Heart right ventricle (tissue), 16 donors: Measurements from ENCODE around the gene ADH1C. TPM values are rescaled to one million over a fixed set of nuclear protein-coding genes. Genes with fewer than 3 reads are reported as not detected.

ENCODE experiments used
- ATAC-seq, 8 donors: fragments of 200-7000 bp; cut with Tn5 transposase; one replicate each; pipeline ENCODE4 v1.9.1; 2020; ENCODE audit warnings: mild to moderate bottlenecking in 8 of 8, moderate library complexity in 8 of 8, moderate number of reproducible peaks in 1 of 8
- DNase-seq, 2 donors: peaks; one replicate each; pipeline ENCODE4 v3.0.0-alpha.2; 2020
- H3K27ac ChIP-seq, 10 donors: fragments of 200-600 bp; sonication (generic) in 2 of 10; one replicate each; pipeline versions ENCODE4 v1.5.0 to v1.8.0; 2020 to 2022; ENCODE audit warnings: mild to moderate bottlenecking in 3 of 10
- H3K27me3 ChIP-seq, 7 donors: fragments of 200-600 bp; one replicate each; pipeline ENCODE4 v1.8.0; 2021 to 2022; ENCODE audit warnings: mild to moderate bottlenecking in 2 of 7
- H3K36me3 ChIP-seq, 9 donors: fragments of 200-600 bp; sonication (generic) in 1 of 9; one replicate each; pipeline versions ENCODE4 v1.5.0 to v1.8.0; 2020 to 2022; ENCODE audit warnings: mild to moderate bottlenecking in 2 of 9
- H3K4me1 ChIP-seq, 9 donors: fragments of 200-600 bp; sonication (generic) in 1 of 9; one replicate each; pipeline versions ENCODE4 v1.5.0 to v1.8.0; 2020 to 2022; ENCODE audit warnings: mild to moderate bottlenecking in 4 of 9
- H3K4me3 ChIP-seq, 10 donors: fragments of 200-600 bp; sonication (generic) in 2 of 10; one replicate each; pipeline versions ENCODE4 v1.5.0 to v1.8.0; 2020 to 2022; ENCODE audit warnings: mild to moderate bottlenecking in 7 of 10, moderate library complexity in 2 of 10
- H3K9me3 ChIP-seq, 11 donors: fragments of 200-600 bp in 10 of 11; sonication (generic) in 2 of 11; one replicate each; pipeline versions ENCODE4 v1.5.0 to v1.8.0; 2013 to 2022; ENCODE audit warnings: mild to moderate bottlenecking in 2 of 11, control low read depth in 1 of 11, moderate library complexity in 1 of 11
- CTCF ChIP-seq, 9 donors: fragments of 200-600 bp; sonication (generic) in 2 of 9; IDR thresholded peaks; one replicate each; pipeline versions ENCODE4 v1.5.0 to v1.8.0; 2021 to 2022; ENCODE audit warnings: antibody characterized with exemption in 9 of 9, mild to moderate bottlenecking in 5 of 9, moderate library complexity in 1 of 9
- WGBS, 2 donors: extraction: QIAGEN DNeasy Blood & Tissue Kit; methylation state at CpG; one replicate each; pipeline ENCODE4 v1.1.7; 2013; ENCODE audit warnings: inconsistent platforms in 1 of 2; 5-methylcytosine and 5-hydroxymethylcytosine counted together
- intact Hi-C, 10 donors: fragments of 100-400 bp; cut with DNase I; formaldehyde crosslinking; loops; one replicate each; pipeline versions ENCODE4 v1.11.1 to v1.14.2; 2022
- polyA plus RNA-seq, 2 donors: library from polyadenylated mRNA; stranded (reverse); fragments of 200-250 nt; gene quantifications; one replicate each; pipeline ENCODE4 v1.2.3, GENCODE V29; 2013
- total RNA-seq, 10 donors: library from RNA; stranded (reverse); fragmentation: NEBNext Ultra II Directional in 3 of 10; extraction: Animal tissue kit (Norgen Biotek cat#: 25700) in 3 of 10; gene quantifications; one replicate each; pipeline versions ENCODE4 v1.2.1 to v1.2.4, GENCODE V29; 2021 to 2023
- donor health status: Arrhythmogenic right ventricular cardiomyopathy.
- donor health status: ischemic (EF 13 %, LVEDD 7.1; RV severe dilation, severe dysfunction).
- donor health status: healthy with polysubstance abuse.
- donor health status: DM: no; HTN: yes; CAD: no.
- donor health status: DM: no; HTN: no; CAD: no.
- donor health status: ischemic (EF 25% LVEDD 6.9; RV normal size, moderate dysfunction).
- donor health status: ischemic (EF 25% LVEDD 5.7; RV mildly dilated, moderate dysfunction).
- donor health status: healthy.
- donor health status: DM: yes; HTN: yes; CAD: no.
- donor health status: Ischemic cardiomyopathy.
- donor health status: ischemic (EF 35%, LVEDD 5.7; RV mildly dilated, moderate dysfunction).
- donor health status: nonischemic (EF 11% LVEDD 7.7; RV severe dilation, severe dysfunction).
- donor health status: DM: yes; HTN: yes; CAD: no.
- donor health status: PGD.
- donor health status: ischemic (EF 29% LVEDD 5.4; RV normal size, mild dysfunction).
- donor health status: nonischemic (EF 23%, LVEDD 6.1; RV moderate dilation, normal function).

ADH1C gene
- total and polyA plus RNA-seq, 12 donors: 0.85 to 8.6 (median 2.1) TPM

- WGBS, 2 donors: 64 to 68% methylated on average over 3 of the region's 3 CpGs
- Histone ChIP-seq H3K4me1 (no peaks in the 10 kb centered on the region), H3K27me3 (no peaks in the 10 kb centered on the region), H3K4me3 (no peak within 1 kb of the TSS), H3K36me3 (no peaks in the 10 kb centered on the region), H3K9me3 (peaks cover 0 to 27% (median 0%) of the 10 kb centered on the region in 11 donors), H3K27ac (no peak within 1 kb of the TSS)
- DNase-seq (no peak), ATAC-seq (no peak)
- intact Hi-C loops: no loop called here
- TF ChIP-seq CTCF (IDR thresholded peaks at IDR 0.05): no peak
Measured at GRCh38 chr4:99290848-99291786, 61.4 kb downstream of the ADH1C start, which contains the start of gene ADH1A. Gene ADH1A (minus strand): TSS chr4:99290985. CDS start chr4:99290914, 71 bp downstream.

Other genes starting within 250 kb of the ADH1C start
- not detected for gene ADH4, start 208.4 kb downstream of the ADH1C start, total RNA-seq
- under 1 TPM in 1 of 2 donors, not detected in 1; 0.04 TPM for gene ADH4, start 208.4 kb downstream of the ADH1C start, polyA plus RNA-seq
- under 1 TPM in 1 of 10 donors, not detected in 9; 0.08 TPM for gene ADH6, start 133.5 kb downstream of the ADH1C start, total RNA-seq
- not detected for gene ADH6, start 133.5 kb downstream of the ADH1C start, polyA plus RNA-seq
- gene ADH1A, start 61.8 kb downstream of the ADH1C start, total RNA-seq: under 1 TPM in 4 of 10 donors, not detected in 6; 0.21 to 1.00 (median 0.78) TPM
- not detected for gene ADH1A, start 61.8 kb downstream of the ADH1C start, polyA plus RNA-seq
- 100 to 1,000 TPM in 3 of 10 donors, 10 to 100 TPM in 7; 12.6 to 257 (median 28.1) TPM for gene ADH1B, start 31.3 kb downstream of the ADH1C start, total RNA-seq
- 10 to 100 TPM; 41.7 to 84.9 TPM for gene ADH1B, start 31.3 kb downstream of the ADH1C start, polyA plus RNA-seq
- gene ADH7, start 82.6 kb upstream of the ADH1C start, total RNA-seq: not detected
- under 1 TPM in 1 of 2 donors, not detected in 1; 0.04 TPM for gene ADH7, start 82.6 kb upstream of the ADH1C start, polyA plus RNA-seq
- not detected for gene C4orf17, start 158.3 kb upstream of the ADH1C start, total RNA-seq
- gene C4orf17, start 158.3 kb upstream of the ADH1C start, polyA plus RNA-seq: not detected
- 1 to 10 TPM; 2.8 to 5.0 (median 3.9) TPM for gene TRMT10A, start 211.3 kb upstream of the ADH1C start, total RNA-seq
- 1 to 10 TPM; 1.9 to 4.0 TPM for gene TRMT10A, start 211.3 kb upstream of the ADH1C start, polyA plus RNA-seq
- 1 to 10 TPM; 1.5 to 5.9 (median 3.6) TPM for gene MTTP, start 222.1 kb upstream of the ADH1C start, total RNA-seq
- 1 to 10 TPM in 1 of 2 donors, under 1 TPM in 1; 0.23 to 1.3 TPM for gene MTTP, start 222.1 kb upstream of the ADH1C start, polyA plus RNA-seq